Subcutaneous abdominal adipose tissue (tissue), 5 donors: ENCODE results near the gene OR4D2.
A peak's percentile ranks its signal among the peaks of the same experiment; 100 is the strongest.

Experiments used
- H3K27ac ChIP-seq: one replicate; pipeline ENCODE4 v1.7.0; 2013; ENCODE audit warnings: low read depth, mild to moderate bottlenecking, inconsistent platforms, low read length, moderate library complexity
- H3K27me3 ChIP-seq, 5 donors: one replicate each; pipeline ENCODE4 v1.7.0; 2013; ENCODE audit warnings: low read length in 5 of 5, inconsistent platforms in 1 of 5; ENCODE audit not compliant: control insufficient read depth in 5 of 5, insufficient read depth in 4 of 5
- H3K36me3 ChIP-seq, 5 donors: one replicate each; pipeline ENCODE4 v1.7.0; 2013; ENCODE audit warnings: low read length in 5 of 5; ENCODE audit not compliant: control insufficient read depth in 5 of 5, insufficient read depth in 5 of 5
- H3K4me1 ChIP-seq, 5 donors: one replicate each; pipeline ENCODE4 v1.7.0; 2013; ENCODE audit warnings: low read length in 5 of 5, mild to moderate bottlenecking in 3 of 5, moderate library complexity in 1 of 5; ENCODE audit not compliant: control insufficient read depth in 5 of 5, insufficient read depth in 5 of 5
- H3K4me3 ChIP-seq, 5 donors: one replicate each; pipeline ENCODE4 v1.7.0; 2013; ENCODE audit warnings: low read length in 5 of 5, low read depth in 1 of 5
- H3K9ac ChIP-seq, 5 donors: one replicate each; pipeline ENCODE4 v1.7.0; 2013; ENCODE audit warnings: low read length in 5 of 5, mild to moderate bottlenecking in 4 of 5, moderate library complexity in 3 of 5
- H3K9me3 ChIP-seq, 5 donors: one replicate each; pipeline ENCODE4 v1.7.0; 2013; ENCODE audit warnings: low read length in 5 of 5; ENCODE audit not compliant: control insufficient read depth in 5 of 5
- donor health status: healthy.
- donor health status: healthy.
- donor health status: healthy.
- donor health status: healthy.
- donor health status: healthy.

Gene OR4D2

GRCh38 chr17:58187675-58188074 lies 20.9 kb downstream of the OR4D2 start:
- no peak overlapping the region for H3K4me3 ChIP-seq
- H3K4me1 ChIP-seq, result peaks cover 4 to 10% (median 8%) of the 10 kb centered on the region in 5 donors
- H3K27me3 ChIP-seq, result peaks cover 12 to 39% (median 26%) of the 10 kb centered on the region in 5 donors
- H3K9me3 ChIP-seq, result no peaks in the 10 kb centered on the region
- no peak overlapping the region for H3K27ac ChIP-seq
- no peaks in the 10 kb centered on the region for H3K36me3 ChIP-seq
- no peak overlapping the region for H3K9ac ChIP-seq

GRCh38 chr17:58189436-58190146 lies 22.8 kb downstream of the OR4D2 start:
- H3K27me3 ChIP-seq, result peaks cover 12 to 41% (median 27%) of the 10 kb centered on the region in 5 donors
- H3K4me1 ChIP-seq, result peaks cover 4 to 10% (median 8%) of the 10 kb centered on the region in 5 donors
- H3K36me3 ChIP-seq, result no peaks in the 10 kb centered on the region
- H3K9ac ChIP-seq, result no peak overlapping the region
- no peaks in the 10 kb centered on the region for H3K9me3 ChIP-seq
- H3K27ac ChIP-seq, result no peak overlapping the region
- peak overlapping the region in 2 of 5 donors; percentile 13 to 32 for H3K4me3 ChIP-seq

- Histone ChIP-seq H3K4me3 (no peak overlapping the region), H3K27me3 (peaks cover 12 to 38% (median 27%) of the 10 kb centered on the region in 5 donors), H3K36me3 (no peaks in the 10 kb centered on the region), H3K9ac (no peak overlapping the region), H3K9me3 (no peaks in the 10 kb centered on the region), H3K27ac (no peak overlapping the region), H3K4me1 (peaks cover 4 to 10% (median 8%) of the 10 kb centered on the region in 5 donors)
Measured at GRCh38 chr17:58191241-58191896, 24.6 kb downstream of the OR4D2 start.

- Histone ChIP-seq H3K4me1 (peaks cover 4 to 10% (median 8%) of the 10 kb centered on the region in 5 donors), H3K4me3 (no peak within 1 kb of the TSS), H3K27ac (no peak within 1 kb of the TSS), H3K9ac (no peak within 1 kb of the TSS), H3K27me3 (peaks cover 4 to 38% (median 25%) of the 10 kb centered on the region in 5 donors), H3K9me3 (no peaks in the 10 kb centered on the region), H3K36me3 (no peaks in the 10 kb centered on the region)
Measured at GRCh38 chr17:58192612-58193011, 25.8 kb downstream of the OR4D2 start, which contains the start of gene EPX. Gene EPX (plus strand): TSS chr17:58192726. CDS start chr17:58192847, 121 bp downstream.

- Histone ChIP-seq H3K4me1 (peaks cover 4 to 10% (median 8%) of the 10 kb centered on the region in 5 donors), H3K36me3 (no peaks in the 10 kb centered on the region), H3K9me3 (no peaks in the 10 kb centered on the region), H3K4me3 (no peak overlapping the region), H3K27me3 (peaks cover 4 to 38% (median 30%) of the 10 kb centered on the region in 5 donors), H3K9ac (no peak overlapping the region), H3K27ac (no peak overlapping the region)
Measured at GRCh38 chr17:58193641-58194255, 27.0 kb downstream of the OR4D2 start.

GRCh38 chr17:58195518-58196123 lies 28.8 kb downstream of the OR4D2 start:
- no peaks in the 10 kb centered on the region for H3K36me3 ChIP-seq
- H3K9me3 ChIP-seq, result no peaks in the 10 kb centered on the region
- H3K27ac ChIP-seq, result no peak overlapping the region
- H3K27me3 ChIP-seq, result peaks cover 6 to 30% (median 22%) of the 10 kb centered on the region in 5 donors
- H3K4me3 ChIP-seq, result no peak overlapping the region
- no peaks in the 10 kb centered on the region for H3K4me1 ChIP-seq
- H3K9ac ChIP-seq, result no peak overlapping the region

GRCh38 chr17:58196610-58197009 lies 29.8 kb downstream of the OR4D2 start:
- H3K9ac ChIP-seq, result no peak overlapping the region
- no peaks in the 10 kb centered on the region for H3K4me1 ChIP-seq
- no peak overlapping the region for H3K4me3 ChIP-seq
- peaks cover 6 to 27% (median 16%) of the 10 kb centered on the region in 5 donors for H3K27me3 ChIP-seq
- no peaks in the 10 kb centered on the region for H3K9me3 ChIP-seq
- no peaks in the 10 kb centered on the region for H3K36me3 ChIP-seq
- H3K27ac ChIP-seq, result no peak overlapping the region

- Histone ChIP-seq H3K27ac (no peak overlapping the region), H3K9me3 (no peaks in the 10 kb centered on the region), H3K4me3 (no peak overlapping the region), H3K9ac (no peak overlapping the region), H3K4me1 (no peaks in the 10 kb centered on the region), H3K27me3 (peaks cover 6 to 22% (median 11%) of the 10 kb centered on the region in 5 donors), H3K36me3 (peaks cover 0 to 5% (median 0%) of the 10 kb centered on the region in 5 donors)
Measured at GRCh38 chr17:58200024-58200633, 33.3 kb downstream of the OR4D2 start.

- Histone ChIP-seq H3K9ac (no peak overlapping the region), H3K4me1 (no peaks in the 10 kb centered on the region), H3K4me3 (no peak overlapping the region), H3K36me3 (peaks cover 0 to 31% (median 23%) of the 10 kb centered on the region in 5 donors), H3K9me3 (no peaks in the 10 kb centered on the region), H3K27me3 (peaks cover 0 to 14% (median 5%) of the 10 kb centered on the region in 5 donors), H3K27ac (no peak overlapping the region)
Measured at GRCh38 chr17:58202859-58203258, 36.1 kb downstream of the OR4D2 start.
